PC-9 (cell line): ENCODE results near the gene TMEM203.
"Not testable (repeated sequence)": the region's sequence is repeated elsewhere in the genome, so short reads cannot be mapped to it uniquely, and the experiment has no call there.

Experiments
- EZH2 ChIP-seq: fragments of 200-600 bp; sonication (generic); IDR thresholded peaks from 2 replicates; pipeline ENCODE4 v1.8.0; 2017; ENCODE audit warnings: antibody characterized with exemption, low read depth
- TF ChIP-seq, protein P1 (sequence below): fragments of 200-600 bp; sonication (generic); conservative IDR thresholded peaks from 2 replicates; pipeline ENCODE4 v1.6.1; 2017; ENCODE audit warnings: mixed run types, antibody characterized with exemption, mild to moderate bottlenecking, moderate library complexity

DNA sequence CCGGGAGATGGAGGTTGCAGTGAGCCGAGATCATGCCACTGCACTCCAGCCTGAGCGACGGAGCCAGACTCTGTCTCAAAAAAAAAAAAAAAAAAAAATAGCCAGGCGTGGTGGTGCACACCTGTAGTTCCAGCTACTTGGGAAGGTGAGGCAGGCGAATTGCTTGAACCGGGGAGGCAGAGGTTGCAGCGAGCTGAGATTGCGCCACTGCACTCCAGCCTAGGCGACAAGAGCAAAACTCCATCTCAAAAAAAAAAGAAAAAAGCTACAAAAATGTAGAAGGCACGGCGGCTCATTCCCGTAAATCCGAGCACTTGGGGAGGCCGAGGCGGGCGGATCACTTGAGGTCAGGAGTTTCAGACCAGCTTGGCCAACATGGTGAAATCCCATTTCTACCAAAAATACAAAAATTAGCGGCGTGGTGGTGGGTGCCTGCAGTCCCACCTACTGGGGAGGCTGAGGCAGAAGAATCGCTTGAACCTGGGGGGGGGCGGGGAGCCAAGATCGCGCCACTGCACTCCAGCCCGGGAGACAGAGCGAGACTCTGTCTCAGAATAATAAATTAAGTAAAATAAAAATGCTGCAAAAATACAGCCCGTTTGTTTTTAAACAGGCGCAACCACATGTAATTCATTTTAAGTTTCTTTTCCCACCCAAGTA lies 34.2 kb upstream of the TMEM203 start:
- TF ChIP-seq, protein P1, sequence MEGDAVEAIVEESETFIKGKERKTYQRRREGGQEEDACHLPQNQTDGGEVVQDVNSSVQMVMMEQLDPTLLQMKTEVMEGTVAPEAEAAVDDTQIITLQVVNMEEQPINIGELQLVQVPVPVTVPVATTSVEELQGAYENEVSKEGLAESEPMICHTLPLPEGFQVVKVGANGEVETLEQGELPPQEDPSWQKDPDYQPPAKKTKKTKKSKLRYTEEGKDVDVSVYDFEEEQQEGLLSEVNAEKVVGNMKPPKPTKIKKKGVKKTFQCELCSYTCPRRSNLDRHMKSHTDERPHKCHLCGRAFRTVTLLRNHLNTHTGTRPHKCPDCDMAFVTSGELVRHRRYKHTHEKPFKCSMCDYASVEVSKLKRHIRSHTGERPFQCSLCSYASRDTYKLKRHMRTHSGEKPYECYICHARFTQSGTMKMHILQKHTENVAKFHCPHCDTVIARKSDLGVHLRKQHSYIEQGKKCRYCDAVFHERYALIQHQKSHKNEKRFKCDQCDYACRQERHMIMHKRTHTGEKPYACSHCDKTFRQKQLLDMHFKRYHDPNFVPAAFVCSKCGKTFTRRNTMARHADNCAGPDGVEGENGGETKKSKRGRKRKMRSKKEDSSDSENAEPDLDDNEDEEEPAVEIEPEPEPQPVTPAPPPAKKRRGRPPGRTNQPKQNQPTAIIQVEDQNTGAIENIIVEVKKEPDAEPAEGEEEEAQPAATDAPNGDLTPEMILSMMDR: not testable (repeated sequence)
- TF ChIP-seq EZH2: not testable (repeated sequence)
